ENCODE measurements around the gene ITGB3. TPM values are rescaled to one million over a fixed set of nuclear protein-coding genes. Genes with fewer than 3 reads are reported as not detected.

Gene ITGB3
- total and polyA plus RNA-seq, 10 of the 15 experiments (the other 5 are each of a cell fraction or from before 2014, with no cell fraction given), result 0.69 to 22.8 (median 13.6) TPM

DNA sequence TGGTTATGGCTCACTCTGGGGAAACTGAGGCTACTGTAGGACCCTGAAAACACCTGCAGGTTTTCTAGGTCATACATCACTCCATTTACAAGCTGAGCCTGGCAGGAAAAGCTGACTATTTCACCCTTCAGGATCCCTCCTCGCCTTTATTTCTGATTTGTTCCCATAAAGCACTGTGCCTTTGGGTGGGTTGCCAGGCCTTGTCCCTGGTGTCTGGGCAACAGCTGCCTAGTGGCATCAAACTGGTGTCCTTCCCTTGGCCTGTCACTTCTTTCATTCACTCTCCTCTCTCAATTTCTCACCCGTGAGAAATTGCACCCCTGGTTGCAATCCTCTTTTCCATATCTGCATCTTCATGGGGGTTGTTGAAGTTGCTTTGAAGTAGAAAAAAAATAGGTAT, 42.8 kb upstream of the ITGB3 start:
- H3K27ac ChIP-seq (ENCODE audit: control insufficient read depth, insufficient read depth), result no peak overlapping the region

More for the DNA sequence above, 42.8 kb upstream of the ITGB3 start:
- intact Hi-C loops (cut with micrococcal nuclease; ENCODE audit: unreplicated experiment), result no loop called here
- ChIA-PET CTCF (interaction anchor here (1.0 kb wide), 1 partner anchor 106 kb away, joined by 3 read pairs; no protein-coding TSS in a partner anchor), RAD21 (ENCODE audit: unreplicated experiment) (interaction anchor here (0.5 to 1.1 kb wide), 2 partner anchors 106 to 285 kb away, joined by 4 read pairs; no protein-coding TSS in a partner anchor), SMC1A (ENCODE audit: uncharacterized antibody, unreplicated experiment) (interaction anchor here (0.6 to 9.3 kb wide), 2 partner anchors 16 to 20 kb away, joined by 3 to 79 read pairs; no protein-coding TSS in a partner anchor), POLR2A (interaction anchor here (0.6 to 1.0 kb wide), 2 partner anchors 10 to 12 kb away, joined by 3 to 4 read pairs; no protein-coding TSS in a partner anchor)
- Histone ChIP-seq H3K9me3 (replicated peaks; ENCODE audit: control insufficient read depth, insufficient read depth, low read length) (no peaks in the 10 kb centered on the region), H3K4me1 (ENCODE audit: control insufficient read depth, insufficient read depth, low read length) (peaks cover 31% of the 10 kb centered on the region), H3K79me2 (ENCODE audit: control insufficient read depth, insufficient read depth, low read length) (no peaks in the 10 kb centered on the region), H4K20me1 (ENCODE audit: control insufficient read depth, insufficient read depth) (no peaks in the 10 kb centered on the region), H3K36me3 (ENCODE audit: control insufficient read depth in 2 of 2, insufficient read depth in 2 of 2, low read length in 1 of 2) (no peaks in the 10 kb centered on the region), H3K4me2 (ENCODE audit: control insufficient read depth, insufficient read depth) (no peak overlapping the region), H3K4me3 (no peak overlapping the region), H3K27me3 (replicated peaks in 1 of 2; ENCODE audit: control insufficient read depth in 2 of 2, insufficient read depth in 2 of 2, low read length in 1 of 2) (no peaks in the 10 kb centered on the region), H3K9ac (ENCODE audit: control insufficient read depth, insufficient read depth, low read length) (no peak overlapping the region), H2AFZ (ENCODE audit: control insufficient read depth, low read depth, low read length) (no peak overlapping the region)
- no peak for DNase-seq (ENCODE audit: low read depth, low spot score)
- in situ Hi-C loops (cut with MboI), result no loop called here
- FAIRE-seq, result no peak
- TF ChIP-seq, protein P1, sequence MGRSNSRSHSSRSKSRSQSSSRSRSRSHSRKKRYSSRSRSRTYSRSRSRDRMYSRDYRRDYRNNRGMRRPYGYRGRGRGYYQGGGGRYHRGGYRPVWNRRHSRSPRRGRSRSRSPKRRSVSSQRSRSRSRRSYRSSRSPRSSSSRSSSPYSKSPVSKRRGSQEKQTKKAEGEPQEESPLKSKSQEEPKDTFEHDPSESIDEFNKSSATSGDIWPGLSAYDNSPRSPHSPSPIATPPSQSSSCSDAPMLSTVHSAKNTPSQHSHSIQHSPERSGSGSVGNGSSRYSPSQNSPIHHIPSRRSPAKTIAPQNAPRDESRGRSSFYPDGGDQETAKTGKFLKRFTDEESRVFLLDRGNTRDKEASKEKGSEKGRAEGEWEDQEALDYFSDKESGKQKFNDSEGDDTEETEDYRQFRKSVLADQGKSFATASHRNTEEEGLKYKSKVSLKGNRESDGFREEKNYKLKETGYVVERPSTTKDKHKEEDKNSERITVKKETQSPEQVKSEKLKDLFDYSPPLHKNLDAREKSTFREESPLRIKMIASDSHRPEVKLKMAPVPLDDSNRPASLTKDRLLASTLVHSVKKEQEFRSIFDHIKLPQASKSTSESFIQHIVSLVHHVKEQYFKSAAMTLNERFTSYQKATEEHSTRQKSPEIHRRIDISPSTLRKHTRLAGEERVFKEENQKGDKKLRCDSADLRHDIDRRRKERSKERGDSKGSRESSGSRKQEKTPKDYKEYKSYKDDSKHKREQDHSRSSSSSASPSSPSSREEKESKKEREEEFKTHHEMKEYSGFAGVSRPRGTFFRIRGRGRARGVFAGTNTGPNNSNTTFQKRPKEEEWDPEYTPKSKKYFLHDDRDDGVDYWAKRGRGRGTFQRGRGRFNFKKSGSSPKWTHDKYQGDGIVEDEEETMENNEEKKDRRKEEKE (IDR thresholded peaks at IDR 0.05), result no peak
- no peak for TF ChIP-seq FOXM1 (IDR thresholded peaks at IDR 0.05; ENCODE audit: low read depth, low read length)
- no peak for TF ChIP-seq ZBED1 (IDR thresholded peaks at IDR 0.05; ENCODE audit: borderline replicate concordance)
- no peak for TF ChIP-seq CBX5 (IDR thresholded peaks at IDR 0.05; ENCODE audit: low read depth)
- no peak for TF ChIP-seq NFXL1 (IDR thresholded peaks at IDR 0.05; ENCODE audit: borderline replicate concordance)
- TF ChIP-seq POU2F2 (IDR thresholded peaks at IDR 0.05; ENCODE audit: borderline replicate concordance, low read depth, low read length), result no peak
- TF ChIP-seq, protein P2, sequence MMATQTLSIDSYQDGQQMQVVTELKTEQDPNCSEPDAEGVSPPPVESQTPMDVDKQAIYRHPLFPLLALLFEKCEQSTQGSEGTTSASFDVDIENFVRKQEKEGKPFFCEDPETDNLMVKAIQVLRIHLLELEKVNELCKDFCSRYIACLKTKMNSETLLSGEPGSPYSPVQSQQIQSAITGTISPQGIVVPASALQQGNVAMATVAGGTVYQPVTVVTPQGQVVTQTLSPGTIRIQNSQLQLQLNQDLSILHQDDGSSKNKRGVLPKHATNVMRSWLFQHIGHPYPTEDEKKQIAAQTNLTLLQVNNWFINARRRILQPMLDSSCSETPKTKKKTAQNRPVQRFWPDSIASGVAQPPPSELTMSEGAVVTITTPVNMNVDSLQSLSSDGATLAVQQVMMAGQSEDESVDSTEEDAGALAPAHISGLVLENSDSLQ (IDR thresholded peaks at IDR 0.05), result no peak
- no peak for TF ChIP-seq CBFB (IDR thresholded peaks at IDR 0.05; ENCODE audit: low read depth)
- TF ChIP-seq RBBP5 (conservative IDR thresholded peaks at IDR 0.05), result no peak
- no peak for TF ChIP-seq MYB (IDR thresholded peaks at IDR 0.05; ENCODE audit: borderline replicate concordance, low read depth, low read length)
- no peak for TF ChIP-seq MXI1 (IDR thresholded peaks at IDR 0.05; ENCODE audit: low read depth, low read length)
- TF ChIP-seq POLR2AphosphoS2 (IDR thresholded peaks at IDR 0.05; ENCODE audit: low read depth, low read length), result no peak
- TF ChIP-seq RELA (IDR thresholded peaks at IDR 0.05; ENCODE audit: borderline replicate concordance, partially characterized antibody), result no peak
- no peak for TF ChIP-seq GABPA (IDR thresholded peaks at IDR 0.05; ENCODE audit: low read depth)
- TF ChIP-seq DPF2 (IDR thresholded peaks at IDR 0.05), result no peak
- no TSS peak for BruUV-seq (replicated peaks)
- 35% methylated on average over 2 of the region's 2 CpGs for WGBS (ENCODE audit: insufficient coverage, insufficient replicate concordance, low lambda C conversion rate, missing lambda C conversion rate)
- no peak for ATAC-seq
